ENCODE measurements around the gene AOC2.
A peak's percentile ranks its signal among the peaks of the same experiment; 100 is the strongest.

AOC2 gene

DNA sequence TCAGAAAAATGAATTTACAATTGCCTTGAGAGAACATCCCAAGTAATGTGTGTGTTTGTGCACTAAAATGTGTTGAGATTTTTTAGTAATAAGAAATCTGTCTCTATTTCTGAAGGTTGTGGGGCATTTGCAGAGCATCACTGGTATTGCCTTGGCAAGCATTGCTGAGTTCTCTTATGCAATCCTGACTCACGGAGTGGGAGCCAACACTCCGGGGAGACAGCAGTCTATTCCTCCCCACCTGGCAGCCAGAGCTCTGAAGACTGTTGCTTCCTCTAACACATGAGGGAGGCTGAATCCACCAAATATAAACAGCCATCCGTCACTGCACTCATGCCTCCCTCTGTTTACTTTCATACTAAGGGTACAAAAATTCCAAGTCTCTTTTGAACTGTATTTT is 35.1 kb upstream of the AOC2 start:
- no peak for FAIRE-seq
- DNase-seq (ENCODE audit: insufficient read length), result no peak
- no peak for TF ChIP-seq POLR2A (IDR thresholded peaks at IDR 0.05; ENCODE audit: low read depth, low read length)
- TF ChIP-seq TAF1 (IDR thresholded peaks at IDR 0.05; ENCODE audit: borderline replicate concordance, low read depth, low read length), result no peak

DNA sequence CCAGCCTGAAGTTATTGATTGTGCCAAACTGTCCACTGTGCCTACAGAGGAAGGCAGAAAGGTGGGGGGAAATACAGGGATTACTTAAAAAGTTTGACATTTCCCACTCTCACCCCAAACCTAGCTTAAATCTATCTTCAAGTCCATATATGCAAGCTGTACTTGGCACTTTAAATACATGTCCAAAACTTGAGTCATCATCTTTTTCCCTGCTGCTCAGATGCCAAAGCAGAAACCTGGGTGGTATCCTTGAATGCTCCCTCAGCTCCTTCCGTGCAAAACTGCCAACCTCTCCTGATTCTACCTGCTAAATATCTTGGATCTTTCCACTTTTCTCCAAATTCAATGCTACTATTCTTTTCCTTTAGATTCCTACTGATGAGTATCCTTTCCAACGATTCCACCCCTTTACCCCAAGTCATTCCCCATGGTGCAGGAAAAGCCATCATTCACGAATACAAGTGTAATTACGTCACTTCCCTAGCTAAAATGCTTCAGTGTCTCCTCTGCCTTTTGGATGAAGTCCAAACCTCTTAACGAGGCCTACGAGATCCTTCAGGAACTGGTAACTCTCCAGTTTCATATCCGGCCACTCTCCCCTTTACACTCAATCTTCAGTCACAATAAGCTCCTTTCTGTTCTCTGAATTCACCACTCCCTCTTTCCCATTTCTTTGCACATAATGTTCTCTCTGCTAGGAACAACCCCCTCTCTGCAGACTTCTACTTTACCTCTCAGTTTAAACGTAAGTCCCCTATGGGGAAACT is 29.6 kb upstream of the AOC2 start:
- TF ChIP-seq TAF1 (IDR thresholded peaks at IDR 0.05; ENCODE audit: borderline replicate concordance, low read depth, low read length), result no peak
- TF ChIP-seq POLR2A (IDR thresholded peaks at IDR 0.05; ENCODE audit: low read depth, low read length), result no peak
- no peak for TF ChIP-seq POLR2AphosphoS5 (IDR thresholded peaks at IDR 0.05; ENCODE audit: low read depth, low read length)
- FAIRE-seq, result no peak
- DNase-seq (ENCODE audit: insufficient read length), result no peak

DNA sequence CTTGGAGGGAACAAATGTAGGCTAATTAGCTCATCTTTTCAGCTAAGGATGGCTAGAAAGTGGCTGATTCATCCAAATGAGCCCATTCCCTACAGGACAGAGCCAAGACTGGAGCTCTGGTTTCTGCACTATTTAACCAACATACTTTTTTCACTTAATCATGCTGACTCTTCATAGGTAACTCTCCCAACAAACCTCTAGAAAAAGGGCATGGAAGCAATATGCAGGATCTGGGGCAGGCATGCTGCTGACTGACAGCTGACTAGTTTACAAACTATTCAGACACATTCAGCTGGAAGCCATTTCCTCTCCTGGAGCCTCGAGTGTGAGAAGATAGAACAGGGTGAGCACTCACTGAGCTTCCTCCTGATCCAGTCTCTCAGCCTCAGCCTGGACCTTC is 26.5 kb upstream of the AOC2 start:
- no peak for FAIRE-seq
- no peak for TF ChIP-seq POLR2AphosphoS5 (IDR thresholded peaks at IDR 0.05; ENCODE audit: low read depth, low read length)
- TF ChIP-seq TAF1 (IDR thresholded peaks at IDR 0.05; ENCODE audit: borderline replicate concordance, low read depth, low read length), result no peak
- TF ChIP-seq POLR2A (IDR thresholded peaks at IDR 0.05; ENCODE audit: low read depth, low read length), result no peak
- no peak for DNase-seq (ENCODE audit: insufficient read length)

DNA sequence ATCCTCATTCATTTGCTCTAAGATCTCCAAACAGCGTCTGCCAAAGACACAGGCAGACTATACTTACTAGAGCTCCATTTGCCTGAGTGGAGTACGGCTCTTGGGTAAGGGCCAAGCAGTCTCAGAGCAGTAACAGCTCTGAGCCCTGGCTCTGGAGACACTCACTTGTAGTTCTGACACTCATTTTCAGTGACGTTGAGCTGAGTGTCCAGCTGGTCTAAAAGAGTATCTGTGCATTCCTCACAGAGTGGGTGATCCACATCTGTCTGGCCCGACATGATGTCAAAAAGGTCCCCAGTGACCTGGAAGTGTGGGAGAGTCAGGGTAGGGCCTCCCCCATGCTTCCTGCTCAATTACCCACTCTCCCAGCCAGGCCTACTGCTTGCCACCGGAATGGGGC is 26.0 kb upstream of the AOC2 start:
- TF ChIP-seq POLR2AphosphoS5 (IDR thresholded peaks at IDR 0.05; ENCODE audit: low read depth, low read length), result no peak
- no peak for TF ChIP-seq TAF1 (IDR thresholded peaks at IDR 0.05; ENCODE audit: borderline replicate concordance, low read depth, low read length)
- no peak for TF ChIP-seq POLR2A (IDR thresholded peaks at IDR 0.05; ENCODE audit: low read depth, low read length)
- FAIRE-seq (no peak), DNase-seq (ENCODE audit: insufficient read length) (no peak)

DNA sequence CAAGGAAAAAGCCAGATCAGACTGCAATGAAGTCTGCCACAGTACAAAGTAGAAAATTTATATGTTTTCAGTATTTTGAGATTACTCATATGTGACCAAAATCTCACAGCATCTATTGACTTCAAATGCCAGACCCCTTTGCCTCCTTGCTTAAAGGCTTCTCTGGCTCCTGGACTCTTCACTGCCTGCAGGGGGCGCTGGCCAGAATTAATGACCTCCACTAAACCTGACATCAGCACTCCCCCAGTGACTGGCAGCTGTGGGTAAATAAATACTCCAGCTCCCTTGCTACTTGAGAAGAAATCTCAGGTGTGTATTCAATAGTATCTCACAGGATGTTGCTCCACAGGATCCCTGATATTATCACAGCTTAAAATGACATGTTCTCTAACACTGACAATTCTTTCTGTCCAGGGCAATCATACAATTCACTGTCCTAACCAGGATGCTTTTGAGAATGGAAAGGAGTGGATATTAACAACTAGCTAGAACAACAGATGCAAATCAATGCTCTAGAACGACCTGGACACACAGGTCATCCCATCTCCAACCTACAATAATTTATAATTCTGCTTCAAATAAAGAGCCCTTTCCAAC is 24.3 kb upstream of the AOC2 start:
- DNase-seq (ENCODE audit: insufficient read length), result no peak
- no peak for FAIRE-seq
- TF ChIP-seq POLR2A (IDR thresholded peaks at IDR 0.05; ENCODE audit: low read depth, low read length) (no peak), POLR2AphosphoS5 (IDR thresholded peaks at IDR 0.05; ENCODE audit: low read depth, low read length) (no peak), TAF1 (IDR thresholded peaks at IDR 0.05; ENCODE audit: borderline replicate concordance, low read depth, low read length) (no peak)

DNA sequence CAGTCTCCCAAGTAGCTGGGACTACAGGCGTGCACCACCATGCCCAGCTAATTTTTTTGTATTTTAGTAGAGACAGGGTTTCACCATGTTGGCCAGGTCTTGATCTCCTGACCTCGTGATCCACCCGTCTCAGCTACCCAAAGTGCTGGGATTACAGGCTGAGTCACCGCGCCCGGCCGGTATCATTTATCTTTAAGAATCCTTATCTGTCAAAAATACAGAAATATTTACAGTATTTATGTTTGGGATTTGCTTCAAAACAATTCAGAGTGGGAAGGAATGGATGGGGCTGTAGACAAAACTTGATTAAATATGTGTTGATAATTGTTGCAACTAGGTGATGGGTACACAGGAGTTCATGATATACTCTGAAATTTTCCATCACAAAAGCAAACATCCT is 23.2 kb upstream of the AOC2 start:
- FAIRE-seq, result no peak
- TF ChIP-seq POLR2AphosphoS5 (IDR thresholded peaks at IDR 0.05; ENCODE audit: low read depth, low read length) (no peak), TAF1 (IDR thresholded peaks at IDR 0.05; ENCODE audit: borderline replicate concordance, low read depth, low read length) (no peak), POLR2A (IDR thresholded peaks at IDR 0.05; ENCODE audit: low read depth, low read length) (no peak)
- DNase-seq (ENCODE audit: insufficient read length), result no peak

DNA sequence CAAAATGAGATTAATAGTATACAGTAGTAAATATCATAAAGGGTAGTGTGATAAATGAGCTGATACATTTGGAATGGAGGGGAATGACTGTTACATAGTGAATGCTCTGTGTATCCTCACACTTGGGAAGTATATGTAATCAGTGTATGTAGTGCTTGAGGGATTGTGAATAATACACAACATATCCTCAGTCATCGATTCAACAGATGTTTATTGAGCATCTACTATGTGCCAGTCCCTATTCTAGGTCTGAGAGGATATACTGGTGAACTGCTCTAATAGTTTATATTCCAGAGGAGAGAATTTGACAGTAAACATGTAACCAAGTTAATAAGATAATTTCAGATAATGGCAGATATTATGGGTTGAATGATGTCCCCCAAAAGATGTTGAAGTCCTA is 16.9 kb upstream of the AOC2 start:
- TF ChIP-seq POLR2AphosphoS5 (IDR thresholded peaks at IDR 0.05; ENCODE audit: low read depth, low read length) (no peak), TAF1 (IDR thresholded peaks at IDR 0.05; ENCODE audit: borderline replicate concordance, low read depth, low read length) (no peak), POLR2A (IDR thresholded peaks at IDR 0.05; ENCODE audit: low read depth, low read length) (no peak)
- FAIRE-seq (no peak), DNase-seq (ENCODE audit: insufficient read length) (no peak)

DNA sequence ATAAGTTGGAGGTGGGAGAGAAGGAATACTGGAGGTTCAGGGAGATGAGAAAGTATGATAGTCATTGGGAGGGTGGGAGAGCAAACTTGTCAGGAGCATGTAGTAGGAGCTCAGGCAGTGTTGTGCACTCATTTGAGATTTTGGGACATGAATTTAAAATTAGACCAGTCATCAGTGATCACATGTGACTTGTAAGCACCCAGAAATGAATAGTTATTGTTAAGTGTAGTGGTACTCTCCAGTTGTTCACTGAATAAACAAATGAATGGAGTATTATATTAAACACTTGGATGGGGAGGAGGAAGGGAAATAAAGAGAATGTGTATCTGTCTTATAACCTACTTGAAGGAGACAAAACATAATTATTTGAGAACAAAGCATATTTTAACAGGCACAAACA is 13.4 kb upstream of the AOC2 start:
- FAIRE-seq, result no peak
- no peak for DNase-seq (ENCODE audit: insufficient read length)

DNA sequence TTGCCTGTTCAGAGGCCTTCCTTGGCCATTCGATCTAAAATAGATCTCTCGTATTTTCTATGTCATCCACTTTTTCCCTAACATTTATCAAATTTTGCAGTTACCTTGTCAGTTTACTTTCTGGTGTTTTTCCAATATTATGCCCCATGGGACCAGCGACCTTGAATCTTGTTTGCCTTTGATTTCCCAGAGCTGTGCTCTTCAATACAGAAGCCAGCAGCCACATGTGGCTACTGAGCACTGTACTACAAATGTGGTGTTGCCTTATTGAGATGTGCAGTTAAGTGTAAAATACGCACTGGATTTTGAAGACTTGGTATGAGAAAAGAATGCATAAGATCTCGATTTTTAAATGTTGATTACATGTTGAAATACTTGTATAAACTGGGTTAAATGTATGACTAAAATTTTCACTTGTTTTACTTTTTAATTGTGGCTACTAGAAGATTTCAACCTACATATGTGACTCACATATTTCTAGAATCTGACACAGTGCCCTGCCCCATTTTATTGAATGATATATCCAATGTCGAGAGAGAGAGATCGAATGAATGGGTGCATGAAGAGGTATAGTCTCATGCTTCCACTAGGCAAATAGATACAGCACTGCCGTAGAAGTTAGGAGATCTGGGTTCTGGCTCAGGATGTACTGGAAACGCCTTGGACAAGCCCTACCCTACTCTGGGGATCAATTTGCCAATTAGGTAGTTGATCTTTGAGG is 12.0 kb upstream of the AOC2 start:
- no peak for FAIRE-seq
- TF ChIP-seq TAF1 (IDR thresholded peaks at IDR 0.05; ENCODE audit: borderline replicate concordance, low read depth, low read length) (no peak), POLR2AphosphoS5 (IDR thresholded peaks at IDR 0.05; ENCODE audit: low read depth, low read length) (no peak), POLR2A (IDR thresholded peaks at IDR 0.05; ENCODE audit: low read depth, low read length) (no peak)
- no peak for DNase-seq (ENCODE audit: insufficient read length)

More for the DNA sequence above, 13.4 kb upstream of the AOC2 start:
- TF ChIP-seq POLR2A (IDR thresholded peaks at IDR 0.05; ENCODE audit: low read depth, low read length), result no peak
- no peak for TF ChIP-seq TAF1 (IDR thresholded peaks at IDR 0.05; ENCODE audit: borderline replicate concordance, low read depth, low read length)
- no peak for TF ChIP-seq POLR2AphosphoS5 (IDR thresholded peaks at IDR 0.05; ENCODE audit: low read depth, low read length)

DNA sequence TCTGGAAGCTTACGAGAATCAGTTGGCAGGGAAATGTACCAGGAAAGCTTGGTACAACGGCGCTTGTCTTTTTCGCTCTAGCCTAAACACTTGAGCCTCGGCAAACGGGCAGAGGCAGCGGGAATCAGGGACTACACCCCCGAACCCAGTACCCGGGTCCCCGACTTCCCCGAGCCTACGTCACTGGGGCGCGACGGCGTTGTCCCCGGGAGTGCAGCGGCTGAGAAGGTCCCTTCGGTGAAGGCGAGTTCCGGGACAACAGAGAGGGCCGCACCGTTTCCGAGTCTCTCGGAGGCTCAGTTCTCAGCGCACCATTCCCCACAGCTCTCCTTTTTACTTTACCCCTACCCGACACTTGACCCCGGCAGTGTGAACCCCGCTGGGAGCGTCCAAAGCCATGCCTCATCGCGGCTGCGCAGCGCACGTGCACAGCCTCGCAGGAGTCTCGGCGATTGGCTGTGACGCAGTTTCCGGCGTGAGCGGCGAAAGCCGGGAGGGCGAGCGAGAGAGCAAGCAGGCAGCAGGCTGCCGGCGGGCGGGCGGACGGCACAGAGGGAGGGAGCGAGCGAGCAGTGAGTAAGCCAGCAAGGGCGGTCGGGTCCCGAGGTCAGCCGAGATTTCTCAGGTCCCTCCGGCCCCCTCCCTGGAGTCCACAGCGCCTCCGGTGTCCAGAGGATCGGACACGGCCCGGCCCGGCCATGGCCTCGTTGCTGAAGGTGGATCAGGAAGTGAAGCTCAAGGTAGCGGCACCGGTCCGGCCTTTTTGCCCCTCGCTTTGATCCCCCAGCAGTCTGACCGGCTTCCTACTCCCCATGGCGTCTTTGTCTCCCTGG is 11.2 kb upstream of the AOC2 start, which contains the start of gene PSME3:
TSS of gene PSME3 (plus strand) at position 464 of the 833 bp plus-strand sequence. CDS start at position 699, 235 bp downstream.
- FAIRE-seq (peak; percentile 96), DNase-seq (ENCODE audit: insufficient read length) (peak; percentile 95)
- TF ChIP-seq POLR2AphosphoS5 (IDR thresholded peaks at IDR 0.05; ENCODE audit: low read depth, low read length), result peak; percentile 96
- peak; percentile 96 for TF ChIP-seq POLR2A (IDR thresholded peaks at IDR 0.05; ENCODE audit: low read depth, low read length)
- peak; percentile 41; the same call in 1 of the 2 replicates for TF ChIP-seq TAF1 (IDR thresholded peaks at IDR 0.05; ENCODE audit: borderline replicate concordance, low read depth, low read length)
